SH-SY5Y (cell line): ENCODE data around the gene BOK.

Experiments
- GATA2 ChIP-seq: IDR thresholded peaks from 2 replicates; pipeline ENCODE4 v1.6.1; 2011; ENCODE audit warnings: mild to moderate bottlenecking, low read depth, low read length
- GATA3 ChIP-seq: IDR thresholded peaks from 2 replicates; pipeline ENCODE4 v1.6.1; 2011; ENCODE audit warnings: low read depth, mild to moderate bottlenecking, low read length, moderate library complexity

DNA sequence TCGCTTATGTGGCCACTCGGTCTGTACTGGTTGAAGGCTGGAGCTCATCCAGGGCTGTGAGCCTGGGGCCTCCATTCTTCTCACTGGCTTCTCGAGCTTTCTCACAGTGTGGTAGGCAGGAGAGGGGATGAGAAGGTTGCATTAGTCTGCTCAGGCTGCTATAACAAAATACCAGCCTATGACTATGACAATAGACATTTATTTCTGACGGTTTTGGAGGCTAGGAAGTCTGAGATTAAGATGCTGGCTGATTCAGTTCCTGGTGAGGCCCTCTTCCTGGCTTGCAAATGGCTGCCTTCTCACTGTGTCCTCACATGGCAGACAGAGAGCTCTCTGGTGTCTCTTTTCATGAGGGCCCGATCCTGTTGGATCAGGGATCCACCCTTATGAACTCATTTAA lies 44.0 kb upstream of the BOK start:
- TF ChIP-seq GATA3 (no peak), GATA2 (no peak)
